Skeletal muscle tissue (tissue), 4 donors: ENCODE results near the gene ANKS1B. TPM values are rescaled to one million over a fixed set of nuclear protein-coding genes. Genes with fewer than 3 reads are reported as not detected.

ENCODE experiments used
- H3K27ac ChIP-seq: one replicate; pipeline ENCODE4 v1.7.0; 2013; ENCODE audit warnings: mild to moderate bottlenecking, low read depth, low read length, inconsistent platforms
- H3K27me3 ChIP-seq, 3 donors: one replicate each; pipeline ENCODE4 v1.7.0; 2013; ENCODE audit warnings: low read length in 3 of 3; ENCODE audit not compliant: control insufficient read depth in 3 of 3, insufficient read depth in 3 of 3
- H3K36me3 ChIP-seq, 3 donors: one replicate each; pipeline ENCODE4 v1.7.0; 2013; ENCODE audit warnings: low read length in 3 of 3; ENCODE audit not compliant: control insufficient read depth in 3 of 3, insufficient read depth in 3 of 3
- H3K4me1 ChIP-seq, 3 donors: one replicate each; pipeline ENCODE4 v1.7.0; 2013; ENCODE audit warnings: low read length in 3 of 3, mild to moderate bottlenecking in 3 of 3; ENCODE audit not compliant: control insufficient read depth in 3 of 3, insufficient read depth in 3 of 3
- H3K4me3 ChIP-seq, 3 donors: one replicate each; pipeline ENCODE4 v1.7.0; 2013; ENCODE audit warnings: low read length in 3 of 3
- H3K9ac ChIP-seq, 3 donors: one replicate each; pipeline ENCODE4 v1.7.0; 2013; ENCODE audit warnings: low read length in 3 of 3, mild to moderate bottlenecking in 3 of 3, moderate library complexity in 2 of 3, low read depth in 1 of 3
- H3K9me3 ChIP-seq, 3 donors: one replicate each; pipeline ENCODE4 v1.7.0; 2013; ENCODE audit warnings: low read length in 3 of 3; ENCODE audit not compliant: control insufficient read depth in 3 of 3
- total RNA-seq: library from RNA; depleted of rRNA; stranded (reverse); fragments of >200 nt; gene quantifications from one replicate; pipeline ENCODE4 v1.2.3, GENCODE V29; 2014
- donor health status: Osteomylitis.

ANKS1B gene
- total RNA-seq, 1 donor from 2014 or later: 10.4 TPM

DNA sequence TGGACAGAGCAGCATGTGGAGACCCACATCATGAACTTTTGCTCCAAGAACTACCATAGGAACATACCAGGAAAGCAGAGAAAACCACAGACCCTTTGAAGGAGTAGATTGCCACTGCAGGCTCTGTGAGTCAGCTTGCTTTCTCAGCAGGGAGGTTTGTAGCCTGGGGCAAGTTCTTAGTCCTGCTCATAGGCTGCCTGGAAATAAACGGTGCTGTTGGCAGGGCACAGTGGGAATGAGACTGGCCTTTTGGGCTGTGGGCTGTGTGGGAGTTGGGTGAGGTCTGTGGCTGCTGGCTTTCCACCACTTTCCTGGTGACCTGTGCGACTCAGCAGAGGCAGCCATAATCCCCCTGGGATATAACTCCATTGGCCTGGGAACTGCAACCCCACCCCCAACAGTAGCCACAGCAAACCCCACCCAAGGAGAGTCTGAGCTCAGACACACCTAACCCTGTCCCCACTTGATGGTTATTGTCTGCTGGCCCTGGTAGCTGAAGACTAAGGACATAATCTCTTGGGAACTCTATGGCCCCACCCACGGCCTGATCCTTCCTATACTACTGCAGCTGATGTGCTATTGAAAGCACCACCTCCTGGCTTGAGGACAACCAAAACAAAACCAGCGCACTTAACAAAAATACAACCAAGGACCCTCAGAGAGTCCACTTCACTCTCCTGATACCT lies 529.2 kb downstream of the ANKS1B start:
- H3K27me3 ChIP-seq: no peaks in the 10 kb centered on the region
- peaks cover 0 to 4% (median 3%) of the 10 kb centered on the region in 3 donors for H3K4me1 ChIP-seq
- no peaks in the 10 kb centered on the region for H3K36me3 ChIP-seq
- no peaks in the 10 kb centered on the region for H3K9me3 ChIP-seq
- H3K9ac ChIP-seq: no peak overlapping the region
- H3K27ac ChIP-seq: no peak overlapping the region
- no peak overlapping the region for H3K4me3 ChIP-seq

DNA sequence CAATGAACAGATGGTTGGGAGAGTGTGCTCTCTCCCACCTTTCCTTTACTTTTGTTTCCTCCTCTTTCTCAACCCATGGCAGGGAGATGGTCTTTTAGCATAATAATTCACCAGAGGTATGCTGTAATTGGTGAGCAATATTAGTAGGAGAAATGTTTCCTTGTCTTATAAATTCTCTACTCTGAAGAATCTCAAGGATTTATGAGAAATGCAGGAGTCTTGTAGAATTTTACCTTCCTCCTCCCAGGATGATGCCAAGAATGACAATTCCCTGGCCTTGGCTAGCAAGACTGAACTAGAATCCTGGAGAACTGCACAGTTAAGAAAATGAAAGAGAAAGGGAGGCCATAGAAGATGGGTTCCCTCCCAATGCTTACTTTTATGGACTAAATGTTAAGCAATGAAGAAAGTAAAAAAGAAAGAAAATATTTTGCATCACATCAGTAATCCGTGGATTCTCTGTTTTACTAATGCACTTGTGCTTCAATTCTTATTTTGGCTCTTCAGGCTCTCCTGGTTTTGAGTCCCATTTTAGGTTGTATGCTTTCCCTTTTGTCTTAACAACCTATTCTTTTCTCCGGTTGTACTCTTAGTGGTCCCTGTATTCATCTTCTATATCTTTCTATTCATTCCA lies 530.1 kb downstream of the ANKS1B start:
- H3K9me3 ChIP-seq: no peaks in the 10 kb centered on the region
- no peaks in the 10 kb centered on the region for H3K36me3 ChIP-seq
- H3K4me1 ChIP-seq: peaks cover 0 to 4% (median 3%) of the 10 kb centered on the region in 3 donors

DNA sequence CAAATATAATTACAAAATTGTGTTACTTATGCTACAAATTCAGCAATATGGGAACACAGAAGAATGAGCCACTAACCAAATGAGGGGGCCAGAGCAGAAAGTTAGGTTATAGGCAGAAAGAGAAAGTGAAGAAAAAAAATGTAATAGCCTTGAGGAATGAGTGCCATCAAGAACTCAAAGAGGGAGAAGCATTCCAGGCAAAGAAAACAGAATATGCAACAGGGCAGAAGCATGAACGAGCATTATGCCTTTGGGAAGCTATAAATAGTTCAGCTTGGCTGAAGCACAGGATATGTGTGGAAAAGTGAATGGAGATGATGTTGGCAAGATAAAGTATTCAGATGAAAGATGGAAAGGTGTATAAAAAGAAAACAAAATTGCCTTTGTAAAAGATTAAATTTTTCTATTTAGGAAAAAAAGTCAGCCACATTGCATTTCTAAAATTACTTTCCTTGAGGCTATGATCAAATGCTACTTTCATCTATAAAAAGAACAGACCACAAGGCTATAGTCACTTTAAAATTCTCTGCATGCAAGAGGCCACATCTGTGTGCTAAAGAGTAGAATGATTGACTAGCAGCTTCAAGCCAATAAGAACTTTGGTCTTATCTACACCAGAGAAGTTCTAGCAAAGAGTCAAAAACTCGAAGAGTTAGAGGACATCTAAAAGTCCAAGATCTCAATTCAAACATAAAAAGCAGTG lies 530.7 kb downstream of the ANKS1B start:
- Histone ChIP-seq H3K27me3 (no peaks in the 10 kb centered on the region), H3K4me3 (no peak overlapping the region), H3K36me3 (no peaks in the 10 kb centered on the region), H3K9me3 (no peaks in the 10 kb centered on the region), H3K9ac (no peak overlapping the region), H3K4me1 (peaks cover 0 to 4% (median 3%) of the 10 kb centered on the region in 3 donors), H3K27ac (no peak overlapping the region)

More for the DNA sequence above, 530.1 kb downstream of the ANKS1B start:
- Histone ChIP-seq H3K4me3 (no peak overlapping the region), H3K27ac (no peak overlapping the region), H3K9ac (no peak overlapping the region), H3K27me3 (no peaks in the 10 kb centered on the region)

GRCh38 chr12:99450036-99450630 lies 534.6 kb downstream of the ANKS1B start:
- Histone ChIP-seq H3K27ac (no peak overlapping the region), H3K4me1 (peaks cover 0 to 4% (median 3%) of the 10 kb centered on the region in 3 donors), H3K9ac (no peak overlapping the region), H3K27me3 (no peaks in the 10 kb centered on the region), H3K4me3 (no peak overlapping the region), H3K36me3 (no peaks in the 10 kb centered on the region), H3K9me3 (no peaks in the 10 kb centered on the region)

GRCh38 chr12:99444859-99445316 lies 539.8 kb downstream of the ANKS1B start:
- H3K27me3 ChIP-seq: no peaks in the 10 kb centered on the region
- H3K9ac ChIP-seq: no peak overlapping the region
- no peaks in the 10 kb centered on the region for H3K4me1 ChIP-seq
- no peak overlapping the region for H3K4me3 ChIP-seq
- H3K9me3 ChIP-seq: no peaks in the 10 kb centered on the region
- no peaks in the 10 kb centered on the region for H3K36me3 ChIP-seq
- no peak overlapping the region for H3K27ac ChIP-seq

DNA sequence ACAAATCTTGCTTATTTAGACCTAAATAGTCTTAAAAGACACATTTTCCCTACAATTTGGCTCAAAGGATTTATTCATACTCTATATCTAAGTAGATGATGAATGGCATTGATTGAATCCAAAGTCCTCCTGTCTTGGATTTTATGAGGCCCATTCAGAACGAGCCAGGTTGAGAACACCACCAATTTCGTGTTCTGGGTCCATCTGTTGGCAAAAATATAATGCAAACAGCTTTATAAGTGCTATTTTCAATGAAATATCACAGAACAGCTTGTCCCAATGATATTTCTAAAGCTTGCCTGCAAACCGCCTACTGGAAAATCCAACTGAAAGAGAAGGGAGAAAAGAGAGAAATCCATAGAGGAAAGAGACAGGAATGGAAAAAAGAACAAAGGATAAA lies 542.0 kb downstream of the ANKS1B start:
- no peaks in the 10 kb centered on the region for H3K9me3 ChIP-seq
- H3K36me3 ChIP-seq: no peaks in the 10 kb centered on the region
- no peak overlapping the region for H3K27ac ChIP-seq
- H3K27me3 ChIP-seq: no peaks in the 10 kb centered on the region
- H3K9ac ChIP-seq: no peak overlapping the region
- H3K4me1 ChIP-seq: no peaks in the 10 kb centered on the region
- no peak overlapping the region for H3K4me3 ChIP-seq

DNA sequence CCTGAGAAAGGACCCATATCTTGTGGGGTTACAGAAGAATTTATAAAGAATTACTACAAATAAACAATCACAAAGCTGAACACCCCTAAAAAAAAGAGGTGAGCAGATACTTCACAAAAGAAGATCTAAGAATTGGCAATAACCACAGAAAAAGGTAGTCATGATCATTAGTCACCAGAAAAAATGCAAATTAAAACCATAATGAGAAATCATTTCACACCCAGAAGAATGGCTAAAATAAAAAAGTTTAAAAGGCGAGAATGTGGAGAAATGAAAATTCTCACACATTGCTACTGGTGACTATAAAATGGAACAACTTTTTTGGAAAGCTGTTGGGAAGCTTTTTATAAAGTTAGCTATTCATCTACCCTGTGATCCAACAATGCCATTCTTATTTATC lies 545.3 kb downstream of the ANKS1B start:
- Histone ChIP-seq H3K9me3 (no peaks in the 10 kb centered on the region), H3K27ac (no peak overlapping the region), H3K4me1 (no peaks in the 10 kb centered on the region), H3K36me3 (no peaks in the 10 kb centered on the region), H3K27me3 (no peaks in the 10 kb centered on the region), H3K4me3 (no peak overlapping the region), H3K9ac (no peak overlapping the region)

DNA sequence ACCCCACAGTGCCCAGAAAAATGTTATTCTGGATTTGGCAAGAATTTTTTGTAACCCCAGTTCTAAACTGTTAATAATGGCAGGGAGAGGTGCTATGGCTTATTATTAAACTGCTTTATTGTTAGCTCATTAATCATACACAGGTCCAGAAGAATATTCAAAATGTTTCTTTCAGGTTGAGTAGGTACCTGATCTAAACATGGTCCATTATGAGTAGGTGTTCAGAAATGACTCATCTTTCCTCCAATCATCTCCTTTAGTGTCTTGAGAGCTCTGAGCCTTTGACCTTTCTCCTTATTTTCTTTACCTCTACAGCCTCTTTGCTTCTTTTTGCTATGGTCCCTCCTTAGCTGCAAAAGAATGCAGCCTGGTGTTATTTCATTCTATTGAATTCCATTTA lies 548.2 kb downstream of the ANKS1B start:
- no peak overlapping the region for H3K9ac ChIP-seq

DNA sequence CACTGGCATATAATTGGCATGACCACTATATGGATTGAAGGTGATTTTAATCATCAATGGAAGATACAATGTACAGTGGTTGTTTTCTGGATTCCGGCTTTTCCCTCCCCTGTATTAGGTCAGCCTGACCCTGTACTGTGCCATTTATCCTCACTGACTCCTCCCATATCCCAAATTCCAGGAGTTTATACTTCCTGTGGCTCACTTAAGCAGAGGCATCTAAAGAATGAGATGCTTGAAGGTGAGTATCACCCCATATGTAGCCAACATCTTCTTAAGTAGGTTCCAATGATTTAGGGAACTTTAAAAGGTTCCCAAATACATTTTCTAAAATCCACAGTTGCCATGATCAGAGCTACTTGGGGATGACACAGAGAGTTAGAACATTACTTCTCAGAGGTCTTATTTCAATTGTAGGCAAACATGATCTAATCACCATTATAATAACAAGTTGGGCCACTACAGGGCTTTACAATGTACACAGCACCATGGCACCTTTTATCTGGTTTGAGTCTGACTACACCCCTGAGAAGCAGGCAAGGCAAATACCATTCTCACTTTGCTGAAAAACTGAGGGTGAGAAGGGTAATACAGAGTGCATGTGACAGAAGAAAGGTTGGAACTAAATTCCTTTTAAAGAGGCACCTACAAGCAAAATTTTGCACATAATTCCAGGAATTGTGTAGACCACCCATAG lies 549.5 kb downstream of the ANKS1B start:
- H3K9me3 ChIP-seq: no peaks in the 10 kb centered on the region
- no peak overlapping the region for H3K27ac ChIP-seq
- H3K36me3 ChIP-seq: no peaks in the 10 kb centered on the region
- no peak overlapping the region for H3K9ac ChIP-seq
- no peaks in the 10 kb centered on the region for H3K4me1 ChIP-seq
- no peaks in the 10 kb centered on the region for H3K27me3 ChIP-seq
- H3K4me3 ChIP-seq: no peak overlapping the region

More for the DNA sequence above, 548.2 kb downstream of the ANKS1B start:
- no peaks in the 10 kb centered on the region for H3K36me3 ChIP-seq
- H3K4me3 ChIP-seq: no peak overlapping the region
- no peak overlapping the region for H3K27ac ChIP-seq
- H3K9me3 ChIP-seq: no peaks in the 10 kb centered on the region
- H3K4me1 ChIP-seq: no peaks in the 10 kb centered on the region
- H3K27me3 ChIP-seq: no peaks in the 10 kb centered on the region
